ENCODE data around the gene TUBGCP2. TPM values are rescaled to one million over a fixed set of nuclear protein-coding genes. Genes with fewer than 3 reads are reported as not detected.

Gene TUBGCP2
- total RNA-seq, 1 experiment from 2014 or later, result 21.4 TPM

DNA sequence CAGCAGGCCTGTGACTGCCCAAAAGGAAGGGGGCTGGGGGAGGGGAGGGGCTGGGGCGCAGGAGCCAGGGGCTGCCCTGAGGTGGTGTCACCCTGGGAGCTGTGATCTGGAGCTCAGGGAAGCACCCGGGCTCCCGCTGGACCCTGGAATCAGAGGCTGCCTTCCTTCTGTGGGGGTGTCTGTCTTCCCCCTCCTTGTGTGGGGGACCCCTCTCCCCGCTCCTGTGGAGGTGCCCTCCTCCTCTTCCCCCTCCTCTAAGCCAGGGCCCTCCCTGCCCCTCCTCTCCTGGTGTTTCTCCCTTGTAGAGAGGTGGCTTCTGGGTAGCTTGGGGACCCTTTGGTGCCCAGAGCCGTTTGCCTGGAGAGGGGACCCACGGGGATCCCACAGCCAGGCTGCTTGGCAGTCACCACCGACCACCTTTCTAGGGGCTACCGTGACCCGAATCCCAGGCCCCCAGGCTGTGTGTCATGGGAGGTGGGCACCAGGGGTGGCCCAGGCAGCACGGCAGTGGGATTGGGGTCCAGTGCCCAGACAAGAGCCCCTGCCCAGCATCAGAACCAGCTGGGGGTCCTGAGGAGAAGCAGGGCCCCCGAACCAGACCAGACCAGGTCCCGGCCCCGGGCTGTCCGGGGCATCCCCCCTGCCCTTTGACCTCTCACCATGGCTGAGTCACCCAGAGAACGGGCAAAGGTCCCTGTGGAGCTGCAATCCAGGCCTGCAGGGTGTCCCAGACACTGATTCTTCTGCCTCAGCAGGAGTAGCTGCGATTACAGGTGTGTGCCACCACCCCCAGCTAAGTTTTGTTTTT lies 39.2 kb upstream of the TUBGCP2 start:
- no peaks in the 10 kb centered on the region for H3K36me3 ChIP-seq (ENCODE audit: insufficient read depth, low read length)
- H3K9ac ChIP-seq (ENCODE audit: low read length), result no peak overlapping the region
- H3K4me1 ChIP-seq (ENCODE audit: low read length), result no peaks in the 10 kb centered on the region
- no peak overlapping the region for H3K4me3 ChIP-seq (ENCODE audit: low read length)
- no peak overlapping the region for H3K4me2 ChIP-seq (ENCODE audit: low read depth, low read length, poor library complexity, severe bottlenecking)
- H3K27ac ChIP-seq (ENCODE audit: low read length), result no peak overlapping the region
- no peaks in the 10 kb centered on the region for H4K20me1 ChIP-seq (ENCODE audit: insufficient read depth, low read depth, low read length)
- H3K79me2 ChIP-seq (ENCODE audit: low read length), result no peaks in the 10 kb centered on the region
- DNase-seq, result no peak
- no peak overlapping the region for H2AFZ ChIP-seq (ENCODE audit: low read length)
- no peaks in the 10 kb centered on the region for H3K27me3 ChIP-seq (ENCODE audit: low read length)
- no peaks in the 10 kb centered on the region for H3K9me2 ChIP-seq (replicated peaks; ENCODE audit: insufficient read depth, low read length)
- H3K9me3 ChIP-seq (ENCODE audit: low read length), result no peaks in the 10 kb centered on the region

DNA sequence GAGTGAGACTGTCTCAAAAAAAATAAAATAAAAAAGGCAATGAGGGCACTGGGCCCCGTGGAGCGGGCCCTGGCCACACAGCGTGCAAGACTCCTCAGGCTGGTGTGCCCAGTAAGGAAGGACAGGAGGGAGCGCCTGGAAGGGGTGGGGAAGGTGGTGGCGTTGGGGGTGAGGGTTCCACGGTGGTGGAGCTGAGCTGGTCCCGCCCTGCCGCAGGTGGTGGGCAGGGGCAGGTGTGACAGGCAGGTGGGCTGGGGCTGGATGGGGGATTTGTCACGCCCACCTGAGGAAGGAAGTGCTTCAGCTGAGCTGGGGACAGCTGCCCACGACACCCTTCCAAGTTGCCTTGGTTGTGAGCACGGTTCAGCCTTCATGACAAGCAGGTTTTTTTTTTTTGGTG lies 37.7 kb upstream of the TUBGCP2 start:
- no peaks in the 10 kb centered on the region for H3K4me1 ChIP-seq (ENCODE audit: low read length)
- no peak for DNase-seq
- H4K20me1 ChIP-seq (ENCODE audit: insufficient read depth, low read depth, low read length), result no peaks in the 10 kb centered on the region
- H3K36me3 ChIP-seq (ENCODE audit: insufficient read depth, low read length), result no peaks in the 10 kb centered on the region
- H3K27ac ChIP-seq (ENCODE audit: low read length), result no peak overlapping the region
- no peak overlapping the region for H3K4me3 ChIP-seq (ENCODE audit: low read length)
- H2AFZ ChIP-seq (ENCODE audit: low read length), result no peak overlapping the region
- no peak overlapping the region for H3K4me2 ChIP-seq (ENCODE audit: low read depth, low read length, poor library complexity, severe bottlenecking)
- no peaks in the 10 kb centered on the region for H3K27me3 ChIP-seq (ENCODE audit: low read length)
- H3K79me2 ChIP-seq (ENCODE audit: low read length), result no peaks in the 10 kb centered on the region
- no peak overlapping the region for H3K9ac ChIP-seq (ENCODE audit: low read length)
- no peaks in the 10 kb centered on the region for H3K9me3 ChIP-seq (ENCODE audit: low read length)
- H3K9me2 ChIP-seq (replicated peaks; ENCODE audit: insufficient read depth, low read length), result no peaks in the 10 kb centered on the region

DNA sequence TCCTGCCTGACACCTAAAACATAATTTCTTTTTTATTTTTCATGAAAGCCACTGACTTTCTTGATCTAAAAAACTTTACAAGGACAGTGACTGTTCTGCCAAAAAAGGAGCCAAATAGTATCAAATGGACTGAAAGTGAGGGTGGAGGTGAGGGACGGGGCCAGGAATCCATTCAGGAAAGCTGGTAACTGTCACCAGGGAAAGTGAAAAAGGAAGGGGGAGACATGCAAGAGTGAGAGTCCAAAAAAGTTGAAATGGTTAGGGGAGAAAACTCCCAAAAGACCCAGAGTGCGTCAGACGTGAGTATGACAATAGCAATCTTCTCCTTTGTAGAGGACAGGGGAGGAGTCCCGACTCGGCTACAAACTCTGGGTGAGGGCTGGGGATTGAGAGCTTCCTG lies 35.6 kb upstream of the TUBGCP2 start:
- H3K27me3 ChIP-seq (ENCODE audit: low read length), result no peaks in the 10 kb centered on the region
- H3K36me3 ChIP-seq (ENCODE audit: insufficient read depth, low read length), result no peaks in the 10 kb centered on the region
- H2AFZ ChIP-seq (ENCODE audit: low read length), result no peak overlapping the region
- no peak overlapping the region for H3K27ac ChIP-seq (ENCODE audit: low read length)
- H3K4me2 ChIP-seq (ENCODE audit: low read depth, low read length, poor library complexity, severe bottlenecking), result no peak overlapping the region
- H3K9me3 ChIP-seq (ENCODE audit: low read length), result peaks cover 2% of the 10 kb centered on the region; the same call in 1 of the 2 replicates
- H3K9ac ChIP-seq (ENCODE audit: low read length), result no peak overlapping the region
- no peaks in the 10 kb centered on the region for H4K20me1 ChIP-seq (ENCODE audit: insufficient read depth, low read depth, low read length)
- H3K4me1 ChIP-seq (ENCODE audit: low read length), result no peaks in the 10 kb centered on the region
- no peak for DNase-seq
- no peaks in the 10 kb centered on the region for H3K9me2 ChIP-seq (replicated peaks; ENCODE audit: insufficient read depth, low read length)
- no peaks in the 10 kb centered on the region for H3K79me2 ChIP-seq (ENCODE audit: low read length)
- no peak overlapping the region for H3K4me3 ChIP-seq (ENCODE audit: low read length)

GRCh38 chr10:133343558-133343957 lies 34.9 kb upstream of the TUBGCP2 start:
- Histone ChIP-seq H3K9me3 (ENCODE audit: low read length) (peaks cover 8% of the 10 kb centered on the region), H4K20me1 (ENCODE audit: insufficient read depth, low read depth, low read length) (no peaks in the 10 kb centered on the region), H3K9ac (ENCODE audit: low read length) (no peak overlapping the region), H3K4me2 (ENCODE audit: low read depth, low read length, poor library complexity, severe bottlenecking) (no peak overlapping the region), H3K36me3 (ENCODE audit: insufficient read depth, low read length) (no peaks in the 10 kb centered on the region), H3K27ac (ENCODE audit: low read length) (no peak overlapping the region), H3K4me1 (ENCODE audit: low read length) (no peaks in the 10 kb centered on the region), H3K9me2 (replicated peaks; ENCODE audit: insufficient read depth, low read length) (no peaks in the 10 kb centered on the region), H3K79me2 (ENCODE audit: low read length) (no peaks in the 10 kb centered on the region), H2AFZ (ENCODE audit: low read length) (no peak overlapping the region), H3K27me3 (ENCODE audit: low read length) (no peaks in the 10 kb centered on the region), H3K4me3 (ENCODE audit: low read length) (no peak overlapping the region)
- no peak for DNase-seq

DNA sequence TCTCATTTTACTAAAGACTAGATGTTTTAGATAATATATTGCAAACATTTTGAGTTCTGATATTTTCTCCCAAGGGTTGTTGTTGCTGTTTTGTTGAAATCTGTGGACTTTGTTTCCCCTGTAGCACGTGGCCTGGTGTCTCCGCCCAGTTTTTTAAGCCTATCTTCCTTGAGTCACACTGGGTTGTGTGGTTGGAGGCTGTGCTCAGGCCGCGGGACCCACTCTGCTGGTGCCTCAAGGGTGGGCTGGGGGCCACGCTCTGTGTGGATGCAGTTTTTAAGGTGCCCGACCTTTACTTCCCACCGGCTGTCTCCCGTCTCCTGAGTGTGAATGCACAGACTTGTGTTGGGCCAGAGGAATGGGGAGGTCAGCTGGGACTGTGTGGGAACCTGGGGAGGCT lies 34.3 kb upstream of the TUBGCP2 start:
- Histone ChIP-seq H3K4me3 (ENCODE audit: low read length) (no peak overlapping the region), H3K79me2 (ENCODE audit: low read length) (no peaks in the 10 kb centered on the region), H3K4me2 (ENCODE audit: low read depth, low read length, poor library complexity, severe bottlenecking) (no peak overlapping the region), H4K20me1 (ENCODE audit: insufficient read depth, low read depth, low read length) (no peaks in the 10 kb centered on the region), H3K9me2 (replicated peaks; ENCODE audit: insufficient read depth, low read length) (no peaks in the 10 kb centered on the region), H3K36me3 (ENCODE audit: insufficient read depth, low read length) (no peaks in the 10 kb centered on the region), H3K4me1 (ENCODE audit: low read length) (no peaks in the 10 kb centered on the region), H3K27me3 (ENCODE audit: low read length) (no peaks in the 10 kb centered on the region), H3K9me3 (ENCODE audit: low read length) (peaks cover 14% of the 10 kb centered on the region), H3K27ac (ENCODE audit: low read length) (no peak overlapping the region), H2AFZ (ENCODE audit: low read length) (no peak overlapping the region), H3K9ac (ENCODE audit: low read length) (no peak overlapping the region)
- DNase-seq, result no peak

DNA sequence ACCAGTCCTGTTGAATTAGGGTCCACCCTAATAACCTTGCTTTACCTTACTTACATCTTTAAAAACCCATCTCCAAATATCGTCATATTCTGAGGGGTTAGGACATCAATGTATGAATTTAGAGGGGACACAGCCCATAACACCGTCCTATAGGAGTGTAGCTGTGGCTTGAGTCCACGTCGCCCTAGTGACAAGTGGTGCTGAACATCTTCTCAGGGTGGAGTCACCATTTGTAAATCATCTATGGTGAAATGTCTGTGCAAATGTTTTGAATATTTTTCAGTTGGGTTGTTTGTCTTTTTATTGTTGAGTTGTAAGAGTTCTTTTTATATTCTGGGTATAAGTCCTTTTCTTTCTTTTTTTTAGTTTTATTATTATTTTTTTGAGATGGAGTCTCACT lies 33.3 kb upstream of the TUBGCP2 start:
- no peak for DNase-seq
- no peaks in the 10 kb centered on the region for H3K27me3 ChIP-seq (ENCODE audit: low read length)
- H4K20me1 ChIP-seq (ENCODE audit: insufficient read depth, low read depth, low read length), result no peaks in the 10 kb centered on the region
- H3K4me1 ChIP-seq (ENCODE audit: low read length), result no peaks in the 10 kb centered on the region
- H2AFZ ChIP-seq (ENCODE audit: low read length), result no peak overlapping the region
- H3K36me3 ChIP-seq (ENCODE audit: insufficient read depth, low read length), result no peaks in the 10 kb centered on the region
- H3K9me3 ChIP-seq (ENCODE audit: low read length), result peaks cover 22% of the 10 kb centered on the region
- no peak overlapping the region for H3K4me3 ChIP-seq (ENCODE audit: low read length)
- no peak overlapping the region for H3K27ac ChIP-seq (ENCODE audit: low read length)
- H3K79me2 ChIP-seq (ENCODE audit: low read length), result no peaks in the 10 kb centered on the region
- no peaks in the 10 kb centered on the region for H3K9me2 ChIP-seq (replicated peaks; ENCODE audit: insufficient read depth, low read length)
- no peak overlapping the region for H3K9ac ChIP-seq (ENCODE audit: low read length)
- no peak overlapping the region for H3K4me2 ChIP-seq (ENCODE audit: low read depth, low read length, poor library complexity, severe bottlenecking)

DNA sequence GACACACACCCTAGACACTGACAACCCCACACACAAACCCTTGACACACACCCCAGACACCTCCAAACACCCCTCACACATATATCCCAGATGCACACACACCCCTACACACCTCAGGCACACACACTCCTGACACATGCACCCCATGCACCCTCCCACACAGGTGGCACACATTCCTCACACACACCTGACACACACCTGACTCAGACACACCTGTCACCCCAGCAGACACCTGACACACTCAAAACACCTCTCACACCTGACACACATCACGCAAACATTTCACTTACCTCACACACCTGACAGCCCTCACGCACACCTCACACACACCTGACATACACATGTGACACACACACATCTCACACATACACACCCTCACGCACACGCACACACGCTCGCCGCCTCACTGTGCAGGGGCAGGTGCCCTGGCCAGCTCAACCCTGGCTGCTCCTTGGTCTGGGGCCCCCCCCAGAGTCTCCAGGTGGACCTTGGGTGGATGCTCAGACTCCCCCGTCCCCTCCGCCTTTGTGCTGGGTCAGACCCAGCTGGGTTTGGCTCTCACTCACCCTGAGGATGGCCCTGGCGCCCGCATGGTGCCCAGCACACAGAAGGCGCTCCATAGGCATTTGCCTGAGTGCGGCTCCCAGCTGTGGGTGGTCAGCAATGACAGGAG lies 31.2 kb upstream of the TUBGCP2 start:
- DNase-seq, result no peak
- no peaks in the 10 kb centered on the region for H3K4me1 ChIP-seq (ENCODE audit: low read length)
- no peak overlapping the region for H3K4me3 ChIP-seq (ENCODE audit: low read length)
- no peaks in the 10 kb centered on the region for H3K36me3 ChIP-seq (ENCODE audit: insufficient read depth, low read length)
- no peak overlapping the region for H3K4me2 ChIP-seq (ENCODE audit: low read depth, low read length, poor library complexity, severe bottlenecking)
- H2AFZ ChIP-seq (ENCODE audit: low read length), result no peak overlapping the region
- H3K27me3 ChIP-seq (ENCODE audit: low read length), result no peaks in the 10 kb centered on the region
- H3K79me2 ChIP-seq (ENCODE audit: low read length), result no peaks in the 10 kb centered on the region
- no peaks in the 10 kb centered on the region for H3K9me2 ChIP-seq (replicated peaks; ENCODE audit: insufficient read depth, low read length)
- H3K27ac ChIP-seq (ENCODE audit: low read length), result no peak overlapping the region
- peaks cover 22% of the 10 kb centered on the region for H3K9me3 ChIP-seq (ENCODE audit: low read length)
- H4K20me1 ChIP-seq (ENCODE audit: insufficient read depth, low read depth, low read length), result no peaks in the 10 kb centered on the region
- H3K9ac ChIP-seq (ENCODE audit: low read length), result no peak overlapping the region

GRCh38 chr10:133338080-133339071 lies 29.7 kb upstream of the TUBGCP2 start:
- H3K9me2 ChIP-seq (replicated peaks; ENCODE audit: insufficient read depth, low read length), result no peaks in the 10 kb centered on the region
- H3K4me2 ChIP-seq (ENCODE audit: low read depth, low read length, poor library complexity, severe bottlenecking), result no peak overlapping the region
- H2AFZ ChIP-seq (ENCODE audit: low read length), result no peak overlapping the region
- H3K79me2 ChIP-seq (ENCODE audit: low read length), result no peaks in the 10 kb centered on the region
- H4K20me1 ChIP-seq (ENCODE audit: insufficient read depth, low read depth, low read length), result no peaks in the 10 kb centered on the region
- no peaks in the 10 kb centered on the region for H3K36me3 ChIP-seq (ENCODE audit: insufficient read depth, low read length)
- no peak for DNase-seq
- no peaks in the 10 kb centered on the region for H3K27me3 ChIP-seq (ENCODE audit: low read length)
- no peak overlapping the region for H3K9ac ChIP-seq (ENCODE audit: low read length)
- peaks cover 22% of the 10 kb centered on the region for H3K9me3 ChIP-seq (ENCODE audit: low read length)
- no peaks in the 10 kb centered on the region for H3K4me1 ChIP-seq (ENCODE audit: low read length)
- no peak overlapping the region for H3K4me3 ChIP-seq (ENCODE audit: low read length)
- H3K27ac ChIP-seq (ENCODE audit: low read length), result no peak overlapping the region
